ENCODE data around the gene USH2A.

DNA sequence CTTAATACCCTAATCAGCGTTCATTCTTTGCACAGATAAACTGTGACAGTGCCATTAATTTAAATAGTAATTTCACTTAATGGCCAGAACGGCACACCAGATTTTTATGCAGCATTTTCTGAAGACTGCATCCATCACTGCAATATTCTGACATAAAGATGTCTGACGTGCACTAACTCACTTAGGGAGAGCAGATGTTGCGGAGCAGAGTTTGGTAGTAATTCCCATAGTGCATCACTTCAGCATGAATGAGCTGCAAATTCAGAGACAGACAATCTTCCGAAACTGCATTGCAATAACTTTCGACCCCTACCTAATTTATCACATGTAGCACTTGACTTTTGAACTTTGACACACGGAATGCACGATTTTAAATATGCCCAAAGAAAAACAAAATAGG, 630.8 kb downstream of the USH2A start:
- TF ChIP-seq, protein P1, sequence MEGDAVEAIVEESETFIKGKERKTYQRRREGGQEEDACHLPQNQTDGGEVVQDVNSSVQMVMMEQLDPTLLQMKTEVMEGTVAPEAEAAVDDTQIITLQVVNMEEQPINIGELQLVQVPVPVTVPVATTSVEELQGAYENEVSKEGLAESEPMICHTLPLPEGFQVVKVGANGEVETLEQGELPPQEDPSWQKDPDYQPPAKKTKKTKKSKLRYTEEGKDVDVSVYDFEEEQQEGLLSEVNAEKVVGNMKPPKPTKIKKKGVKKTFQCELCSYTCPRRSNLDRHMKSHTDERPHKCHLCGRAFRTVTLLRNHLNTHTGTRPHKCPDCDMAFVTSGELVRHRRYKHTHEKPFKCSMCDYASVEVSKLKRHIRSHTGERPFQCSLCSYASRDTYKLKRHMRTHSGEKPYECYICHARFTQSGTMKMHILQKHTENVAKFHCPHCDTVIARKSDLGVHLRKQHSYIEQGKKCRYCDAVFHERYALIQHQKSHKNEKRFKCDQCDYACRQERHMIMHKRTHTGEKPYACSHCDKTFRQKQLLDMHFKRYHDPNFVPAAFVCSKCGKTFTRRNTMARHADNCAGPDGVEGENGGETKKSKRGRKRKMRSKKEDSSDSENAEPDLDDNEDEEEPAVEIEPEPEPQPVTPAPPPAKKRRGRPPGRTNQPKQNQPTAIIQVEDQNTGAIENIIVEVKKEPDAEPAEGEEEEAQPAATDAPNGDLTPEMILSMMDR (IDR thresholded peaks at IDR 0.05; ENCODE audit: borderline replicate concordance, extremely low read depth, low read length, poor library complexity, severe bottlenecking), result no peak
- no peak for TF ChIP-seq EZH2 (IDR thresholded peaks at IDR 0.05; ENCODE audit: borderline replicate concordance, low read depth, low read length, severe bottlenecking)

All from DND-41 (cell line).